ENCODE data around the gene RPS19BP1.

Gene RPS19BP1

GRCh38 chr22:39490135-39490798, 42.3 kb downstream of the RPS19BP1 start:
- peak; percentile 29 to 68 for DNase-seq (ENCODE audit: low read depth in 2 of 2)

GRCh38 chr22:39489094-39490068, 43.2 kb downstream of the RPS19BP1 start:
- no peak for DNase-seq (ENCODE audit: low read depth in 2 of 2)

DNA sequence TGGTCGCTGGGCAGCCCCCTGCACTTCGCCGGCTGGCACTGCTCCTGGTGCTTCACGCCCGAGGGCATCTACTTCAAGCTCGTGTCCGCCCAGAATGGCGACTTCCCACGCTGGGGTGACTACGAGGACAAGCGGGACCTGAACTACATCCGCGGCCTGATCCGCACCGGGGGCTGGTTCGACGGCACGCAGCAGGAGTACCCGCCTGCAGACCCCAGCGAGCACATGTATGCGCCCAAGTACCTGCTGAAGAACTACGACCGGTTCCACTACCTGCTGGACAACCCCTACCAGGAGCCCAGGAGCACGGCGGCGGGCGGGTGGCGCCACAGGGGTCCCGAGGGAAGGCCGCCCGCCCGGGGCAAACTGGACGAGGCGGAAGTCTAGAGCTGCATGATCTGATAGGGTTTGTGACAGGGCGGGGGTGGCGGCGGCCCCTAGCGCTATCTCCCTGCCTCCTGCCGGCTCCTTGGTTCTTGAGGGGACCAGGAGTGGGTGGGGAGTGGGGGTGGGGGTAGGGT, 43.9 kb downstream of the RPS19BP1 start:
- DNase-seq (ENCODE audit: low read depth in 2 of 2) = no peak

DNA sequence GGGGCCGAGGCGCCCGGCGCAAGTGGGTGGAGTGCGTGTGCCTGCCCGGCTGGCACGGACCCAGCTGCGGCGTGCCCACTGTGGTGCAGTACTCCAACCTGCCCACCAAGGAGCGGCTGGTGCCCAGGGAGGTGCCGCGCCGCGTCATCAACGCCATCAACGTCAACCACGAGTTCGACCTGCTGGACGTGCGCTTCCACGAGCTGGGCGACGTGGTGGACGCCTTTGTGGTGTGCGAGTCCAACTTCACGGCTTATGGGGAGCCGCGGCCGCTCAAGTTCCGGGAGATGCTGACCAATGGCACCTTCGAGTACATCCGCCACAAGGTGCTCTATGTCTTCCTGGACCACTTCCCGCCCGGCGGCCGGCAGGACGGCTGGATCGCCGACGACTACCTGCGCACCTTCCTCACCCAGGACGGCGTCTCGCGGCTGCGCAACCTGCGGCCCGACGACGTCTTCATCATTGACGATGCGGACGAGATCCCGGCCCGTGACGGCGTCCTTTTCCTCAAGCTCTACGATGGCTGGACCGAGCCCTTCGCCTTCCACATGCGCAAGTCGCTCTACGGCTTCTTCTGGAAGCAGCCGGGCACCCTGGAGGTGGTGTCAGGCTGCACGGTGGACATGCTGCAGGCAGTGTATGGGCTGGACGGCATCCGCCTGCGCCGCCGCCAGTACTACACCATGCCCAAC, 44.6 kb downstream of the RPS19BP1 start:
- no peak for DNase-seq (ENCODE audit: low read depth in 2 of 2)

DNA sequence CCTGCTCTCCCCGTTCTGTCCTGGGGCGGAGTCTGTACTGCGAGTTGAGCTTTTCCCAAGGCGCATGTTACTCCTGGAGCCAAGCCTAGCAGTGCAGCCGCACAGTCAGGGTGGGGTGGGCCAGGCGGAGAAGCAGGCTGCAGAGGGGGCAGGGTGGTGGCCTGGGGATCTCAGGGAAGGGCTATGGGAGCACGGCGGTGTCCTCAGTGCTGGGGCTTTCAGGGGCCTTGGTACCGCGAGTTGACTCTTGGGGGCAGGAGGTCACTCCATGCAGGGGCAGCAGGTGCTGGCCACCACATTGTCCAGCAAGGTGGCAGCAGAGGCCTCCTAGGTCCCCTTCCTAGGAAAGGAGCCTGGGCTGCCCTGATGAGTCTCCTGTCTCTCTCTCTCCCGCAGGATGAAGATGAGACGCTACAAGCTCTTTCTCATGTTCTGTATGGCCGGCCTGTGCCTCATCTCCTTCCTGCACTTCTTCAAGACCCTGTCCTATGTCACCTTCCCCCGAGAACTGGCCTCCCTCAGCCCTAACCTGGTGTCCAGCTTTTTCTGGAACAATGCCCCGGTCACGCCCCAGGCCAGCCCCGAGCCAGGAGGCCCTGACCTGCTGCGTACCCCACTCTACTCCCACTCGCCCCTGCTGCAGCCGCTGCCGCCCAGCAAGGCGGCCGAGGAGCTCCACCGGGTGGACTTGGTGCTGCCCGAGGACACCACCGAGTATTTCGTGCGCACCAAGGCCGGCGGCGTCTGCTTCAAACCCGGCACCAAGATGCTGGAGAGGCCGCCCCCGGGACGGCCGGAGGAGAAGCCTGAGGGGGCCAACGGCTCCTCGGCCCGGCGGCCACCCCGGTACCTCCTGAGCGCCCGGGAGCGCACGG, 45.4 kb downstream of the RPS19BP1 start:
- DNase-seq (ENCODE audit: low read depth in 2 of 2) = no peak

DNA sequence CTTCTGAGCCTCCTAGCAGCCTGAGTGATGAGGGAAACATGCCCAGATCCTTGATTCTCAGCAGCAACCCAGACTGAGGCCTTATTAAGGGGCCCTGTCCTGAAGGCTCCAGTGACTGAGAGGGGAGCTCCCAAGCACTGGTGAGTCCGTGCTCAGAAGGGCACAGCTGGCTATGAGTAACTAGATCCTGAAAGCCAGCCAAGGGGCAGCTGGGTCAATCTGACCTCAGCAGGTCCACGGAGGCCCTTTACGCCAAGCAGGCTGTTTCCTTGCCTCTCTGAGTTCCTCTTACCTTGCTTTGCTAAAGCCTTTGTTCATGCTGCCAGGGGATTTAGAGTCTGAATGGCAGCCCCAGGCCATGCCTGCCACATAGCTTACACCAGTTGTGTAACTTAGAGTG, 49.8 kb downstream of the RPS19BP1 start:
- no peak for DNase-seq (ENCODE audit: low read depth in 2 of 2)

- no peak for DNase-seq (ENCODE audit: low read depth in 2 of 2)
Observed at GRCh38 chr22:39481595-39481994, 51.0 kb downstream of the RPS19BP1 start.

DNA sequence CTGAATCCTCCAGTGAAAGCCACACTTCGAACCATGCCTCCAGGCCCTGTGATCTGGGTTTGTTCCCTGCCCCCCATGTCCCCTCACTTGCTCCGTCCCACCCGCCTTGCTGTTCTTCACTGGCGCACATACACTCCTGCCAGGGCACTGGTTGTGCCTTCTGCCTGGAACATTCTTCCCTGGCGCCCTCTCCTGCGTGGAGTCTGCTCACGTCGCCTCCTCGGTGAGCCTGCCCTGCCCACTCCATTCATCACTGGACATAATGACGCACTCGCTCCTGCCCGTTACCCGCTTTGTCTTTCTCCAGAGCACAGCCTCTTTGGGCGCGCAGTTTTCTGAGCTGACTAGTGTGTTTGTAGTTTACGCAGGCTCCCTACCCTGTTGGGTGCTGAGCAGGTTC, 51.5 kb downstream of the RPS19BP1 start:
- no peak for DNase-seq (ENCODE audit: low read depth in 2 of 2)

GRCh38 chr22:39480557-39480956, 52.0 kb downstream of the RPS19BP1 start:
- no peak for DNase-seq (ENCODE audit: low read depth in 2 of 2)

GRCh38 chr22:39479254-39479653, 53.3 kb downstream of the RPS19BP1 start:
- no peak for DNase-seq (ENCODE audit: low read depth in 2 of 2)

Data from stimulated activated CD8-positive, alpha-beta memory T cell treated with anti-CD3 and anti-CD28 coated beads, Interleukin-15, amount 100 ng/mL, for 4 hours (primary cell).